Spinal cord (tissue), 10 donors: ENCODE data around the gene KIAA1217. TPM values are rescaled to one million over a fixed set of nuclear protein-coding genes. Genes with fewer than 3 reads are reported as not detected.

ENCODE experiments used
- DNase-seq, 6 donors: peaks; one replicate each; pipeline versions ENCODE4 v3.0.0 to v3.0.0-alpha.2; 2013 to 2015; ENCODE audit warnings: low spot score in 6 of 6, low read depth in 4 of 6
- H3K27ac ChIP-seq: one replicate; pipeline ENCODE4 v1.5.1; 2013; ENCODE audit warnings: low read depth, low read length, control low read depth
- H3K27me3 ChIP-seq: one replicate; pipeline ENCODE4 v1.6.1; 2013; ENCODE audit warnings: low read length; ENCODE audit not compliant: control insufficient read depth, insufficient read depth
- H3K36me3 ChIP-seq: one replicate; pipeline ENCODE4 v1.6.1; 2013; ENCODE audit warnings: low read length; ENCODE audit not compliant: control insufficient read depth, insufficient read depth
- H3K4me1 ChIP-seq: one replicate; pipeline ENCODE4 v1.6.1; 2013; ENCODE audit warnings: low read length; ENCODE audit not compliant: control insufficient read depth, insufficient read depth
- H3K4me3 ChIP-seq: one replicate; pipeline ENCODE4 v1.5.1; 2013; ENCODE audit warnings: low read depth, low read length, control low read depth
- H3K9me3 ChIP-seq: one replicate; pipeline ENCODE4 v1.6.1; 2013; ENCODE audit warnings: low read length; ENCODE audit not compliant: control insufficient read depth, insufficient read depth
- WGBS: methylation state at CpG from one replicate; pipeline ENCODE4 v1.1.5; 2013; ENCODE audit warnings: missing lambda C conversion rate; ENCODE audit not compliant: insufficient coverage; 5-methylcytosine and 5-hydroxymethylcytosine counted together
- polyA plus RNA-seq, 2 donors: library from polyadenylated mRNA; unstranded; fragments of 120-200 nt; gene quantifications; one replicate each; pipeline ENCODE4 v1.2.1, GENCODE V29; 2013; ENCODE audit not compliant: insufficient read length in 2 of 2
- total RNA-seq, 2 donors: library from RNA; depleted of rRNA in 1 of 2; stranded (reverse); fragments of 120-200 nt in 1 of 2; fragments of >200 nt in 1 of 2; gene quantifications; one replicate each; pipeline versions ENCODE4 v1.2.3 to v1.2.4, GENCODE V29; 2013 to 2014
- donor health status: healthy.

The KIAA1217 gene
- total and polyA plus RNA-seq, 4 donors = 8.7 to 26.7 (median 15.3) TPM

DNA sequence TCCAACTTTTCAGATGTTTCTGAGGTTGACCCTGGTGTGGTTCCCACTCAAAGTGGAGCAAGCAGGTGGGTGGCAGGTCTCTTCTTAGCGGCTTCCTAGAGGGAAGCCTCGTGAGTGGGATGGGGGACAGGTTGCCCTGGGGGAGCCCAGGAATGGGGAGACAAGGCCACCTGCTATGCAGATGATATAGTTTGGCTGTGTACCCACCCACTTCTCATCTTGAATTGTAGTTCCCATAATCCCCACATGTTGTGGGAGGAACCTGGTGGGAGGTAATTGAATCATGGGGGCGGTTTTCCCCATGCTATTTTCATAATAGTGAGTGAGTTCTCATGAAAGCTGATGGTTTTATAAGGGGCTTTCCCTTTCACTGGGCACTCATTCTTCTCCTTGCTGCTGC lies 68.3 kb downstream of the KIAA1217 start:
- Histone ChIP-seq H3K9me3 (peaks cover 3% of the 10 kb centered on the region), H3K27me3 (no peaks in the 10 kb centered on the region), H3K36me3 (no peaks in the 10 kb centered on the region), H3K4me1 (no peaks in the 10 kb centered on the region), H3K27ac (no peak overlapping the region), H3K4me3 (no peak overlapping the region)
- no peak for DNase-seq
- WGBS = 94% methylated on average over 2 of the region's 3 CpGs

DNA sequence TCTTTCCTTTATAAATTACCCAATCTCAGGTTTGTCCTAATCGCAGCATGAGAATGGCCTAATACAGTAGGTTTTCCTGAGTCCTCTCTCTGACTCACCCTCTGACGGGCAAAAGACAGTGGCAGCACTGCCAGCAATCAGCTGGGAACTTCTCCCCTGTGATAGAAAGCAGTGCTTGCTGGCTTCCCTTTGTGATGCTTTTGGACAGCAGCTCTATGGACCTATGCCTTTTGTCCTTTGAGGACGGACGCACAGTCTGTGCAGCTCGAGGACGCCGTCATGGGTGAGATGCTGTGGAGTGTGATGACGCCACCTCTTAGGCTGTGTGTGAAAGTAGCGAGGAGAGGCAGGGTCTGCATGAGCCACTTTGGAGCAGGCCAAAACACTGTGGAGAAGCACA lies 68.8 kb downstream of the KIAA1217 start:
- Histone ChIP-seq H3K9me3 (peaks cover 3% of the 10 kb centered on the region), H3K27ac (no peak overlapping the region), H3K4me3 (no peak overlapping the region), H3K4me1 (no peaks in the 10 kb centered on the region), H3K27me3 (no peaks in the 10 kb centered on the region), H3K36me3 (no peaks in the 10 kb centered on the region)
- no peak for DNase-seq
- 84% methylated on average over 8 of the region's 9 CpGs for WGBS

- no peak for DNase-seq
- Histone ChIP-seq H3K4me1 (no peaks in the 10 kb centered on the region), H3K9me3 (peaks cover 3% of the 10 kb centered on the region), H3K27me3 (no peaks in the 10 kb centered on the region), H3K4me3 (no peak overlapping the region), H3K27ac (no peak overlapping the region), H3K36me3 (no peaks in the 10 kb centered on the region)
- WGBS = 82% methylated on average over 3 of the region's 5 CpGs
Observed at GRCh38 chr10:24278176-24278889, 69.4 kb downstream of the KIAA1217 start.

DNA sequence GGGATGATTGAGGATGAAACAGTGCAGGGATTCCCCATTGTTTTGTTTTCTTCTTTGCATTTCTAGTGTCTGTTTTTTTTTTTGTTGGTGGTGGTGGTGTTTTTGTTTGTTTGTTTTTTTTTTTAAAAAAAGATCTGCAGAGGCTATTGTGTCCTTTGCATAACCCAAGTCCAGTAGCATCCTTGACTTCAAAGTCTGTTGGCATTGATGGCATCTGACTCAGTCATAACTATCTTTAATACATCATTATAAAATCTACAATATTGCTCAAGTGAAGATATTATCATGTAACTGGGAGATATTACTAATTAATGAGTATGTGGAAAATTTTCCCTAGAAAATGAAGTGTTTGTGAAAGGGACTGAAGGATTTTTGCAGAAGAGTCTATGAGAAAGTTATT lies 70.2 kb downstream of the KIAA1217 start:
- H3K36me3 ChIP-seq = no peaks in the 10 kb centered on the region
- H3K9me3 ChIP-seq = peaks cover 3% of the 10 kb centered on the region
- DNase-seq = no peak
- H3K27ac ChIP-seq = no peak overlapping the region
- no peak overlapping the region for H3K4me3 ChIP-seq
- no peaks in the 10 kb centered on the region for H3K27me3 ChIP-seq
- H3K4me1 ChIP-seq = no peaks in the 10 kb centered on the region

- no CpG with 5 or more reads among the region's 4 CpGs for WGBS
- Histone ChIP-seq H3K4me1 (no peaks in the 10 kb centered on the region), H3K36me3 (no peaks in the 10 kb centered on the region), H3K4me3 (no peak overlapping the region), H3K27ac (no peak overlapping the region), H3K27me3 (no peaks in the 10 kb centered on the region), H3K9me3 (no peaks in the 10 kb centered on the region)
- peak in 1 of 6 donors; percentile 41 for DNase-seq
Observed at GRCh38 chr10:24287559-24288195, 78.7 kb downstream of the KIAA1217 start.

GRCh38 chr10:24288581-24288980 lies 79.6 kb downstream of the KIAA1217 start:
- Histone ChIP-seq H3K4me1 (no peaks in the 10 kb centered on the region), H3K36me3 (no peaks in the 10 kb centered on the region), H3K9me3 (no peaks in the 10 kb centered on the region), H3K4me3 (no peak overlapping the region), H3K27ac (no peak overlapping the region), H3K27me3 (no peaks in the 10 kb centered on the region)
- WGBS = 100% methylated on average over 1 of the region's 1 CpG
- DNase-seq = no peak

- Histone ChIP-seq H3K27me3 (no peaks in the 10 kb centered on the region), H3K36me3 (no peaks in the 10 kb centered on the region), H3K27ac (no peak overlapping the region), H3K9me3 (no peaks in the 10 kb centered on the region), H3K4me1 (no peaks in the 10 kb centered on the region), H3K4me3 (no peak overlapping the region)
- WGBS = 94% methylated on average over 3 of the region's 3 CpGs
- DNase-seq = no peak
Observed at GRCh38 chr10:24289235-24289634, 80.3 kb downstream of the KIAA1217 start.

- H3K27me3 ChIP-seq = no peaks in the 10 kb centered on the region
- no peak overlapping the region for H3K27ac ChIP-seq
- WGBS = 89% methylated on average over 11 of the region's 11 CpGs
- no peaks in the 10 kb centered on the region for H3K4me1 ChIP-seq
- no peak overlapping the region for H3K4me3 ChIP-seq
- H3K36me3 ChIP-seq = no peaks in the 10 kb centered on the region
- no peak for DNase-seq
- H3K9me3 ChIP-seq = no peaks in the 10 kb centered on the region
Observed at GRCh38 chr10:24292304-24293293, 83.7 kb downstream of the KIAA1217 start.

- 94% methylated on average over 4 of the region's 6 CpGs for WGBS
- Histone ChIP-seq H3K36me3 (no peaks in the 10 kb centered on the region), H3K27me3 (no peaks in the 10 kb centered on the region), H3K4me3 (no peak overlapping the region), H3K9me3 (no peaks in the 10 kb centered on the region), H3K4me1 (no peaks in the 10 kb centered on the region), H3K27ac (no peak overlapping the region)
- DNase-seq = no peak
Observed at GRCh38 chr10:24299578-24300260, 90.8 kb downstream of the KIAA1217 start.
